Choroid plexus epithelial cell (primary cell): ENCODE results near the gene OR4Q3.
"Not testable (repeated sequence)": the region's sequence is repeated elsewhere in the genome, so short reads cannot be mapped to it uniquely, and the experiment has no call there.

Source experiments
- DNase-seq: peaks from one replicate; pipeline ENCODE4 v3.0.0-alpha.2; 2010; ENCODE audit warnings: low read depth
- H3K4me3 ChIP-seq: 2 replicates; pipeline ENCODE4 v1.5.1; 2011; ENCODE audit warnings: low read depth, mild to moderate bottlenecking, control low read depth, low read length, moderate library complexity
- TF ChIP-seq, protein P1 (sequence below): conservative IDR thresholded peaks from 2 replicates; pipeline ENCODE4 v1.5.1; 2011; ENCODE audit warnings: low read depth, mild to moderate bottlenecking, control low read depth, inconsistent platforms, low read length, moderate library complexity

OR4Q3 gene

DNA sequence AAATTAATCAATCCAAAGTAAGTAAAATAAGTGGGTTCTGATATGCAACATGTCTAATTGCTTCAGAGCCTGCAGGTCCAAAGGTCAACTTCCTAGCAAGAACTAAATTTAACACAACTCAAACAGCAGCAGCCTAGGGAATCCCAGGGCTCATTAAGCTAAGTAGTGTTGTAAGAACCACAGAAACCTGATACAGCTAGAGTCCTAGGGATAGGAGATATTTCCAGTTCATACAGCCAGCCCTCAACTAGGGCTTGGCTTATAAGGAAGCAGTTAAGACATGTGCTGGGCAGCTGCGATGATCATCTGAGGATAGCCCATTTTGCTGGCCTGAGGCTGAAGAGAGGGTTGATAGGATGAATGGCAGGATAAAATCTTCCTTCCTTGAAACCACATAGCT, at the start of gene OR4Q3:
Gene OR4Q3 (plus strand): TSS at position 316 of the 400 bp plus-strand sequence.
- H3K4me3 ChIP-seq = no peak within 1 kb of the TSS
- TF ChIP-seq, protein P1, sequence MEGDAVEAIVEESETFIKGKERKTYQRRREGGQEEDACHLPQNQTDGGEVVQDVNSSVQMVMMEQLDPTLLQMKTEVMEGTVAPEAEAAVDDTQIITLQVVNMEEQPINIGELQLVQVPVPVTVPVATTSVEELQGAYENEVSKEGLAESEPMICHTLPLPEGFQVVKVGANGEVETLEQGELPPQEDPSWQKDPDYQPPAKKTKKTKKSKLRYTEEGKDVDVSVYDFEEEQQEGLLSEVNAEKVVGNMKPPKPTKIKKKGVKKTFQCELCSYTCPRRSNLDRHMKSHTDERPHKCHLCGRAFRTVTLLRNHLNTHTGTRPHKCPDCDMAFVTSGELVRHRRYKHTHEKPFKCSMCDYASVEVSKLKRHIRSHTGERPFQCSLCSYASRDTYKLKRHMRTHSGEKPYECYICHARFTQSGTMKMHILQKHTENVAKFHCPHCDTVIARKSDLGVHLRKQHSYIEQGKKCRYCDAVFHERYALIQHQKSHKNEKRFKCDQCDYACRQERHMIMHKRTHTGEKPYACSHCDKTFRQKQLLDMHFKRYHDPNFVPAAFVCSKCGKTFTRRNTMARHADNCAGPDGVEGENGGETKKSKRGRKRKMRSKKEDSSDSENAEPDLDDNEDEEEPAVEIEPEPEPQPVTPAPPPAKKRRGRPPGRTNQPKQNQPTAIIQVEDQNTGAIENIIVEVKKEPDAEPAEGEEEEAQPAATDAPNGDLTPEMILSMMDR = no peak
- DNase-seq = no peak

DNA sequence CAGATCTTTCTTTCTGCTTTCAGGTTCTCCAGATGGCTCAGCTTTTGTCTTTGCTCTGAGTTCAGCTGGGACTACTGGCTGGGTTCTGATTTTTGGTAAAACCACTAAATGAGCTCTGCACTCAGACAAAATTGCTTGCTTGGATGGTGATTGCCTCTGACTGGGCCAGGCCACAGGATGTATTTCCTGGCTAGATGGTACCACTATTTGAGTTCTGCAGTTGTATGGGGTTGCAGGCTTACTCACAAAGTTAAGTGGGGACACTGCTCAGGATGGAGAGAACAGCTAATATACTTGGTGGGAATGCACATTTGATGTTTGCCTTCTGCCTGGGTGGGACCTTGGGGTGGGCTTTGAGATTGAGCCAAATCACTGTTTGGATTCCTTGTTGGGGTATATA, 14.0 kb upstream of the OR4Q3 start:
- TF ChIP-seq, protein P1 = no peak
- H3K4me3 ChIP-seq = no peak overlapping the region
- no peak for DNase-seq

DNA sequence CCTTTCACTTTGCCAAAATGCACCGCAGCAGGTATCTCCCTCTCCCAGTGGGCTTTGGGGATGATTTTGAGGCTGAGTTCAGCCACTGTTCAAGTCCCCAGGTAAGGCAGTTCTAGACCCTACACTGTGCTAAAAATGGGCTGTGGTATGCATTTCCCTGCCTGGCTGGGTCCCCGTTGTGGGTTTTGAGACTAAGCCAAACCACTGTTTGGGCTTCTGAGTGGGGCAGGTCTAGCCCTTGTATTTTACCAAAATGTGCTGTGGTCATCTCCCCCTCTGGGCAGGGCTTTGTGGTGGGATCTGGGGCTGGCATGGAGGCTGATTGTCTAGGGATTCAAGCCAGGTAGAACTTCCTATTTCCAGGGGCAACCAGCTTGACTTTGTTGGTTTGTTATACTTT, 13.6 kb upstream of the OR4Q3 start:
- DNase-seq = no peak
- TF ChIP-seq, protein P1 = no peak
- no peak overlapping the region for H3K4me3 ChIP-seq

DNA sequence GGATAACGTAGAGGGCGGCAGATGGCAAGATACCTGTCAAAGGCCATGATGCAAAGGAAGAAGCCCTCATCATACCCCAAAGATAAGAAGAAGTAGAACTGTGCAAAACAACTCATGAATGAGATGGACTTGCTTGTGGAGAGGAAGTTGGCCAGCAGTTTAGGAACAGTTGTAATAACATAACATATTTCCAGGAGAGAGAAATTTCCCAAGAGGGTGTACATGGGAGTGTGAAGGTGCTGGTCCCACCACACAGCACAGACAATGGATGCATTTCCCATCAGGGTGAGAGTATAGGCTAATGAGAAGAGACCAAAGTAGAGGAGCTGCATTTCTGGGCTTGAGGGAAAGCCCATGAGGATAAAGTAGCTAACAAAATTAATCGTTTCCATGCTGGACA, 9.5 kb upstream of the OR4Q3 start:
- DNase-seq, H3K4me3 ChIP-seq: not testable (repeated sequence)

DNA sequence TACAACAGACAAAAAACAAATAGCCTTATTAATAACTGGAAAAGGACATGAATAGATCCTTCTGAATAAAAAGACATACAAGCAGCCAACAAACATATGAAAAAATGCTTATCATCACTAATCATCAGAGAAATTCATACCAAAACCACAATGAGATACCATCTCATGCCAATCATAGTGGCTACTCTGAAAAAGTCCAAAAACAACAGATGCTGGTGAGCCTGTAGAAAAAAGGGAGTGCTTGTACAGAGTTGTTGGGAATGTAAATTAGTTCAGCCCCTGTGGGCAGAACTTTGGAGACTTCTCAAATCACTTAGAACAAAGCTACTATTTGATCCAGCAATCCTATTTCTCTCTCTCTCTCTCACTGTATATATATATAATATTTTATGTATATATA, 8.9 kb downstream of the OR4Q3 start:
- not testable (repeated sequence) for H3K4me3 ChIP-seq, DNase-seq

DNA sequence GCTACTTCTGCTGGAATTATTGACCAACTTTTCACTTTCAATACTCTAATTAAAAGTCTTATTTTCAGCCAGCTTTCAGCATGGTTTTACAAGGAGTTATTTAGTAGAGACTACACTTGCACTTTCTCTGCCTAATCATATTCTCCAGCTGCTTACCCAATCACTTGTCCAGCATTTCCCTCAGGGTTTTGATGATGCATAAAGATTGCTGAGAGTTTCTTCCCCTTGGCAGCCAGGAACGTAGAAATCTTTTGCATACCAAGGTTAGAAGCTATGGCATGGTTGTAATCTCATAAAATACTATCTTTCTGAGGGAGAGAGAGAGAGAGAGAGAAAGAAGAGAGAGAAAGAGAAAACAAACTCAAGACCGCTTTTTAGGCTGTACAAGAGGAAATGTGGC, 10.8 kb downstream of the OR4Q3 start:
- DNase-seq = no peak
- TF ChIP-seq, protein P1 = no peak
- no peak overlapping the region for H3K4me3 ChIP-seq

DNA sequence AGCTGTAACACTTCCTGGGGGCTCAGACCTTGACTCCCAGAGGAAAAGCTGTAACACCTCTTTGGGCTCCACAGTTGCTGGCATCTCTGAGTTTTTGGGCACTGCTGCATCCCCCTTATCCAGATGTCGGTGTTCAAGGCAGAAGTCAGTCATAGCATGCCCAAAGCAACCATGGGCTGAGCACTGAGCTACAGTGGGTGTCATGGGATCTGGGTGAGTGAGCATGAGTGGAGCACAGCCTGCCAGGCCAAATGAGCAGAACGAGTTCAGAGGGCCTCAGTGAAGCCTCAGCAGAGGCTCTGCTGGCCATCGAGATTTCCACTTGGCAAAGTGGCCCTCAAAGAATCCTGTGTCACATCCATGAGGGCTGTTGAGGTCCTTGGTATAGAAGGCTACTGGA, 28.1 kb downstream of the OR4Q3 start:
- DNase-seq, H3K4me3 ChIP-seq: not testable (repeated sequence)

DNA sequence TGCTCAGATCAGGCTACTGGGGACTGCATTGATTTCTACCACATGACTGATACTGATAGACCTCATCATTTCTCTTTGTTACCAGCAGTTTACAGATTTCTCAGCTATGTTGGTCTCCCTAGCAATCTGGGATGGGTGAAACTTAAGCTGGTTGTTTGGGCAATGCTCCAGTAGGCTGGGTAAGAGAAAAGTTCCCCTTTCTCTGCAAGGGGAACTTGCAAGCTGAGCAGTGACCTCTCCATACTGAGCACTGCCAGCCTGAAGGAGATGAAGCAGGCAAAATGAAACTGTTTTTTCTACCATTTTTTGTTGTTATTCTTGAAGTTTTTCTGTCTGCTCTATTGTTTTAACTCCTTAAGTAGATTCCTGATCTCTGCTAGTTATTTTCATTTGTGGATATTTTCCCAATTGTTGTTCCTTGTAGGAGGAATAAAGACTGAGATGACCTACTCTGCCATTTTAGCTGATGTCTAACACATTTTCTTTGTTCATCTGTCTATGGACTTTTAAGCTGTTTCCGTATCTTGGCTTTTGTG, 28.6 kb downstream of the OR4Q3 start:
- DNase-seq = no peak
- TF ChIP-seq, protein P1 = no peak
- no peak overlapping the region for H3K4me3 ChIP-seq

DNA sequence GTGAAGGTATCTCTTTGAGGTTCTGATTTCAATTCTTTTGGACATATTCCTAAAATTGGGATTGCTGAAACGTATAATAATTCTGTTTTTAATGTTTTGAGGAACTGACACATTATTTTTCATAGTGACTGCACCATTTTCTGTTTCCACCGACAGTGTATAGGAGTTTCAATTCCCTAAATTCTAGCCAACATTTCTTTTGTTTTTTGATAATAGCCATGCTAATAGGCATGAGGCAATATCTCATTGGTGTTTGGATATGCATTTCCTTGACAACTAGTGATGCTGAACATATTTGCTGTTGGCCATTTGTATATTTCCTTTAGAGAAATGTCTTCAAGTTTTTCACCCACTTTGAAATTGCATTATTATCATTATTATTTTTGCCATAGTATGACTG, 29.1 kb downstream of the OR4Q3 start:
- not testable (repeated sequence) for H3K4me3 ChIP-seq, DNase-seq

DNA sequence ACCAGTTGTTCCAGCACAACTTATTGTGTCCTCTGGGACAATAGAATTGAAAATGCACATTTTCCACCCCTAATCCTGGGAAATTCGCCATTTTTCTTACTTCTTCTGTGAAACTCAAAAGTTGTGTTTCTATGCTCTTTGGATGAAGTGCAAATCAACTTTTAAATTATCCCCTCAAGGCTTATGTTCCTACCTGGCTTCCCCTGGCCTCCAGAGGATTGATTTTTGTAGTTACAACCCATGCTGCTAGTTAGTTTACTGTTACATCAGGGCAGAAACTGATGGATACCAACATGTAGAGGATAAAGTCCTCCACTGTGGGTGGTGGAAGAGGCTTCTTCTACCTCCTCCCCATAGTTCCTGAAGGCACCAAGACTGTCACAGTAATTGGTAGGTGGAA, 29.8 kb downstream of the OR4Q3 start, which contains the start of gene OR4M1:
Gene OR4M1 (plus strand): TSS at position 301 of the 400 bp plus-strand sequence. CDS start 6,819 bp downstream, outside the sequence.
- H3K4me3 ChIP-seq, DNase-seq: not testable (repeated sequence)
